ENCODE results near the gene KLKB1. TPM values are rescaled to one million over a fixed set of nuclear protein-coding genes. Genes with fewer than 3 reads are reported as not detected.

KLKB1 gene
- total and polyA plus RNA-seq, 2 donors (not counting 1 experiment from before 2014, with no cell fraction given): 0.44 to 1.0 TPM

DNA sequence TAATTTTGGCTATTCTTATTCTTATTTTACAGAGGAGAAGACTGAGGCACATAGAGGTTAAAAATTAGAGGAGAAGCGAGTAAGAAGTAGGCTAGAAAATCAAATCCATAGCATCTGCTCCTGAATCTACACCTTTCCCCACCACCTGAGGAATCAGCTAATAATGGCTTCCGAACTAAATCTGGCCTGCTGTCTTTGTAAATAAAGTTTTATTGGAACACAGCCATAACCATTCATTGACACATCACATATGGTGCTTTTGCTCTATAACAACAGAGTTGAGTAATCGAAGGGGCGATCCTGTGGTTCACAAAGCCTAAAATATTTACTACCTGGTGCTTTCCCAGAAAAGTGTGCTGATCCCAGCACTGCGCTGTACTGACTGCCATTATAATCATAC is 76.9 kb downstream of the KLKB1 start:
- Histone ChIP-seq H4K20me1 (ENCODE audit: control insufficient read depth, insufficient read depth, low read length, poor library complexity, severe bottlenecking) (no peaks in the 10 kb centered on the region), H3K9me3 (ENCODE audit: control extremely low read depth in 1 of 3, control insufficient read depth in 2 of 3, insufficient read depth in 1 of 3, low read length in 2 of 3) (peaks cover 0 to 4% (median 0%) of the 10 kb centered on the region in 3 donors), H3K36me3 (replicated peaks in 1 of 2; ENCODE audit: control extremely low read depth in 1 of 2, control insufficient read depth in 1 of 2, extremely low read depth in 1 of 2, insufficient read depth in 2 of 2, low read length in 1 of 2) (no peaks in the 10 kb centered on the region), H3K4me2 (replicated peaks; ENCODE audit: low read depth, low read length, poor library complexity, severe bottlenecking) (no peak overlapping the region), H3K27ac (ENCODE audit: low read length in 2 of 2) (no peak overlapping the region), H3K4me3 (ENCODE audit: control extremely low read depth in 1 of 5, extremely low read depth in 1 of 5, insufficient read depth in 1 of 5, low read depth in 2 of 5, low read length in 4 of 5) (no peak overlapping the region), H3K27me3 (replicated peaks in 1 of 4; ENCODE audit: control extremely low read depth in 1 of 4, control insufficient read depth in 3 of 4, insufficient read depth in 4 of 4, low read length in 3 of 4) (no peaks in the 10 kb centered on the region), H3K4me1 (ENCODE audit: control insufficient read depth in 2 of 2, insufficient read depth in 2 of 2, low read length in 2 of 2) (no peaks in the 10 kb centered on the region), H2AFZ (ENCODE audit: insufficient read depth, low read depth, low read length, poor library complexity, severe bottlenecking) (no peak overlapping the region), H3K9ac (ENCODE audit: low read length) (no peak overlapping the region), H3K79me2 (ENCODE audit: control insufficient read depth, insufficient read depth, low read length) (no peaks in the 10 kb centered on the region)
- intact Hi-C loops (cut with micrococcal nuclease): no loop called here
- H3K27ac Mint-ChIP-seq: no peak overlapping the region
- no peak for TF ChIP-seq EZH2 (IDR thresholded peaks at IDR 0.05; ENCODE audit: borderline replicate concordance, insufficient read depth, low read depth, low read length, poor library complexity, severe bottlenecking)
- TF ChIP-seq, protein P1, sequence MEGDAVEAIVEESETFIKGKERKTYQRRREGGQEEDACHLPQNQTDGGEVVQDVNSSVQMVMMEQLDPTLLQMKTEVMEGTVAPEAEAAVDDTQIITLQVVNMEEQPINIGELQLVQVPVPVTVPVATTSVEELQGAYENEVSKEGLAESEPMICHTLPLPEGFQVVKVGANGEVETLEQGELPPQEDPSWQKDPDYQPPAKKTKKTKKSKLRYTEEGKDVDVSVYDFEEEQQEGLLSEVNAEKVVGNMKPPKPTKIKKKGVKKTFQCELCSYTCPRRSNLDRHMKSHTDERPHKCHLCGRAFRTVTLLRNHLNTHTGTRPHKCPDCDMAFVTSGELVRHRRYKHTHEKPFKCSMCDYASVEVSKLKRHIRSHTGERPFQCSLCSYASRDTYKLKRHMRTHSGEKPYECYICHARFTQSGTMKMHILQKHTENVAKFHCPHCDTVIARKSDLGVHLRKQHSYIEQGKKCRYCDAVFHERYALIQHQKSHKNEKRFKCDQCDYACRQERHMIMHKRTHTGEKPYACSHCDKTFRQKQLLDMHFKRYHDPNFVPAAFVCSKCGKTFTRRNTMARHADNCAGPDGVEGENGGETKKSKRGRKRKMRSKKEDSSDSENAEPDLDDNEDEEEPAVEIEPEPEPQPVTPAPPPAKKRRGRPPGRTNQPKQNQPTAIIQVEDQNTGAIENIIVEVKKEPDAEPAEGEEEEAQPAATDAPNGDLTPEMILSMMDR (IDR thresholded peaks at IDR 0.05): no peak
- DNase-seq: no peak
- no peaks in the 10 kb centered on the region for H3K9me3 Mint-ChIP-seq (ENCODE audit: insufficient read depth)
- H3K4me1 Mint-ChIP-seq: no peaks in the 10 kb centered on the region
- ChIA-PET POLR2A (no interaction called here), CTCF (no interaction called here)
- WGBS (ENCODE audit: insufficient coverage): 93% methylated on average over 2 of the region's 5 CpGs
- no peak for ATAC-seq (ENCODE audit: low read depth)
- H3K27me3 Mint-ChIP-seq: peaks cover 5% of the 10 kb centered on the region
- no peak overlapping the region for H3K4me3 Mint-ChIP-seq

DNA sequence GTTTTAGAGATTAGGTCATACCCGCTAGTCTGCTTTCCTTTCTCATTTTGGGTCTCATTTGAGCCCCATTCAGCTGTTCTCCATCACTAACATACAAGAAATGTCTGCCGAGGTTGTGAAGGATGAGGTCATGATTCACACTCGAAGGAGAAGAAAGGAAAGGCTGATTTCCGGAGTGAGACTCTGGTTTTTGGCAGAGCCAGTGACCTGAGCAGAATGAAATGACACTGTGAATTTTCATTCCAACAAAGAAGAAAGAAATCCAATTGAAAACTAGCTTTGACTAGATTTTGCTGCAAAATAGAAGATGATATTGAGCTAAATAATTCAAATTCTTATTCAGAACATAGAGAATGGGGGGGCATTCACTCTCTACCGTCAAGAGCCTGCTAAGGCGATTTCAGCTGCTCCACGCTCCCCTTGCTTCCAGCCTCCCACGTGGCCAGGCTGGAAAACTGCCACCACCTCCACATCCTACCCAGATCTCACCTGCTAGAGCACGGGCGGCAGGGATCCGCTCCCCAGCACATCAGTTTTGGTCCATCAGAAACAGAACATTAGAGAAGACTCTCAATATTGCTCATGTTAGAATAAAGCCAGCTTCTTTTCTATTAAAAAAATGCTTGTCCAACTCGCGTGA is 77.7 kb downstream of the KLKB1 start:
- Mint-ChIP-seq H3K4me3 (no peak overlapping the region), H3K27ac (no peak overlapping the region)
- TF ChIP-seq, protein P1 (IDR thresholded peaks at IDR 0.05): no peak
- no peak for TF ChIP-seq EZH2 (IDR thresholded peaks at IDR 0.05; ENCODE audit: borderline replicate concordance, insufficient read depth, low read depth, low read length, poor library complexity, severe bottlenecking)

More for the DNA sequence above, 77.7 kb downstream of the KLKB1 start:
- DNase-seq (no peak), ATAC-seq (ENCODE audit: low read depth) (no peak)
- Histone ChIP-seq H3K79me2 (ENCODE audit: control insufficient read depth, insufficient read depth, low read length) (no peaks in the 10 kb centered on the region), H3K4me2 (replicated peaks; ENCODE audit: low read depth, low read length, poor library complexity, severe bottlenecking) (no peak overlapping the region), H4K20me1 (ENCODE audit: control insufficient read depth, insufficient read depth, low read length, poor library complexity, severe bottlenecking) (no peaks in the 10 kb centered on the region), H3K27ac (ENCODE audit: low read length in 2 of 2) (no peak overlapping the region), H3K9me3 (ENCODE audit: control extremely low read depth in 1 of 3, control insufficient read depth in 2 of 3, insufficient read depth in 1 of 3, low read length in 2 of 3) (peaks cover 0 to 4% (median 0%) of the 10 kb centered on the region in 3 donors), H3K36me3 (replicated peaks in 1 of 2; ENCODE audit: control extremely low read depth in 1 of 2, control insufficient read depth in 1 of 2, extremely low read depth in 1 of 2, insufficient read depth in 2 of 2, low read length in 1 of 2) (no peaks in the 10 kb centered on the region), H3K9ac (ENCODE audit: low read length) (no peak overlapping the region), H3K4me3 (ENCODE audit: control extremely low read depth in 1 of 5, extremely low read depth in 1 of 5, insufficient read depth in 1 of 5, low read depth in 2 of 5, low read length in 4 of 5) (no peak overlapping the region), H3K27me3 (replicated peaks in 1 of 4; ENCODE audit: control extremely low read depth in 1 of 4, control insufficient read depth in 3 of 4, insufficient read depth in 4 of 4, low read length in 3 of 4) (no peaks in the 10 kb centered on the region), H2AFZ (ENCODE audit: insufficient read depth, low read depth, low read length, poor library complexity, severe bottlenecking) (no peak overlapping the region), H3K4me1 (ENCODE audit: control insufficient read depth in 2 of 2, insufficient read depth in 2 of 2, low read length in 2 of 2) (no peaks in the 10 kb centered on the region)
- 76% methylated on average over 7 of the region's 13 CpGs for WGBS (ENCODE audit: insufficient coverage)
- Mint-ChIP-seq H3K9me3 (ENCODE audit: insufficient read depth) (no peaks in the 10 kb centered on the region), H3K4me1 (no peaks in the 10 kb centered on the region), H3K27me3 (peaks cover 5% of the 10 kb centered on the region)
- ChIA-PET POLR2A (no interaction called here), CTCF (no interaction called here)
- intact Hi-C loops (cut with micrococcal nuclease): no loop called here

Data from B cell (primary cell).